Measurements from ENCODE around the gene BPGM. TPM values are rescaled to one million over a fixed set of nuclear protein-coding genes. Genes with fewer than 3 reads are reported as not detected.

The BPGM gene
- total RNA-seq (10 to 100 TPM; 14.5 to 15.8 TPM), polyA plus RNA-seq (ENCODE audit: insufficient read depth, low read depth, low replicate concordance) (32.9 TPM)
- long read RNA-seq, donor 1, transcript BPGM-201 (3 exons, 1,753 nt), result major isoform, 10 of 19 reads
- long read RNA-seq, donor 1, partial matches to known transcripts, result 9 of 19 reads
- long read RNA-seq, donor 1, other reads (novel, unspliced or antisense), result 0 of 19 reads
- long read RNA-seq, donor 2, transcript BPGM-201 (3 exons, 1,753 nt), result major isoform, 8 of 8 reads
- long read RNA-seq, donor 2, partial matches to known transcripts, result 0 of 8 reads
- long read RNA-seq, donor 2, other reads (novel, unspliced or antisense), result 0 of 8 reads

DNA sequence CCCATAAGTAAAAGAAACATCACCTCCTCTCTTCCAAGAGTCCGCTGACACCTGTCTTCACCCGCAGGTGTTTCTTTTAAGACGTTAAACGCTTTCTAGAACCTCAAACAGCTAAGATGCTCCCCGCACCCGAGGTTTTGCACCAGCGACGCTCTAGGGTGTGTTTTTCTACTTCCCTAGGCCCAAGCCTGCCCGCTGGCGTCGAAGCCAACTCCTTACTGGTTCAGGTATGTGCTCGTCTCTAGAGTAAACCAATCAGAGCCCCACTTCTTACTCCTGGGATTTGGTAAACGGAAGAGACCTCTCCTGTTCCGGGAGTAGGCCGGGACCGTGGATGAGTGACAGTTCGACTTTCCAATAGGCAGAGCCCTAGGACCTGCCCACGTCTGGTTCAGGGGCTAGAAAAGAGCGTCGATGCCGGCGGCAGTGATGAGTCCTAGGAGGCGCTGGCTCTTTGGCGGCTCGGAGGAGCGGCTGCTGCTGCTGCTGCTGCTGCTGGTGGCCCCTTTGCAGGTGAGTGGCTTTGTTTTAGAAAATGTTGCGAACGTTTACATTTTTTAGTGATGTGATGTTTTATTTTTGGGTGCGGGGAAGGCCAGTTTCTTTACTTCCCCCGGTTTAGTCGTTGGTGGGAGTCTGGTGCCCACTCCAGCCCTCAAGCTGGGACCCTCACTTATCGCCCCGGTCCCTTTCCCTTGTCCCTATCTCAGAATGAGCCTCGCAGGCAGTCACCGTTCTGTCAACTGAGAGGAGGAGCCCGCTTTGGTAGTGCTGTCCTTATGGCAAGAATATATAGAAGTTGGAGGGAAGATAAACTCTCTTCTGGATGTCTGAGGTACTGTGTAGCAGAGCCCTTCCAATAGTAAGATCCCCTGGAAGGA lies at the start of gene BPGM:
TSS of gene BPGM (plus strand) at position 429 of the 881 bp plus-strand sequence. CDS start 14,655 bp downstream, outside the sequence.
- peak within 1 kb of the TSS; percentile 79 to 85 for H3K27ac ChIP-seq
- intact Hi-C loops (cut with DNase I; ENCODE audit: low total_unique reads), result no loop called here

DNA sequence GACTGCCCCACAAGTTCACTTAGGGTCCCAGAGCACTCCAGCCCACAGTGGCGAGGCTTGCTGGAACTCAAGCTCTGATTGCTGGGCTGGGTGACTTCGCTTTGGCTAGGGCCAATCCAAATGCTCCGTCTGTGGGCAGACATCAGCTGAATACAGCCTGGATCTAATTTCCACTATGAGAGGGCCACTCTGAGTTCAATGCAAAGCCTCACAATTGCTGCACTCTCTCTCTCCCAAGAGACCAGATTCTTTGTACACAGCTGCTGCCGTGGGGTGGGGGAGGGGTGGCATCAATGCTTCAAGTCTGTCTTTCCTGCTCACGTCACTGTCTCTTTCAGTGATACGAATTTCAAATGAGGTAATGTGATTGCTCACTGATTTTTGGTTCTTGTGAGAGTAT lies 47.3 kb upstream of the BPGM start:
- Histone ChIP-seq H3K27me3 (no peaks in the 10 kb centered on the region), H3K9me3 (no peaks in the 10 kb centered on the region), H3K36me3 (ENCODE audit: low read depth, missing control alignments) (no peaks in the 10 kb centered on the region), H3K4me3 (no peak overlapping the region), H3K27ac (no peak overlapping the region), H3K4me1 (peaks cover under 1% of the 10 kb centered on the region)
- DNase-seq, result no peak
- intact Hi-C loops (cut with DNase I; ENCODE audit: low total_unique reads), result no loop called here
- 90 to 91% methylated on average over 6 of the region's 6 CpGs for WGBS, 2 donors
- TF ChIP-seq, protein P1, sequence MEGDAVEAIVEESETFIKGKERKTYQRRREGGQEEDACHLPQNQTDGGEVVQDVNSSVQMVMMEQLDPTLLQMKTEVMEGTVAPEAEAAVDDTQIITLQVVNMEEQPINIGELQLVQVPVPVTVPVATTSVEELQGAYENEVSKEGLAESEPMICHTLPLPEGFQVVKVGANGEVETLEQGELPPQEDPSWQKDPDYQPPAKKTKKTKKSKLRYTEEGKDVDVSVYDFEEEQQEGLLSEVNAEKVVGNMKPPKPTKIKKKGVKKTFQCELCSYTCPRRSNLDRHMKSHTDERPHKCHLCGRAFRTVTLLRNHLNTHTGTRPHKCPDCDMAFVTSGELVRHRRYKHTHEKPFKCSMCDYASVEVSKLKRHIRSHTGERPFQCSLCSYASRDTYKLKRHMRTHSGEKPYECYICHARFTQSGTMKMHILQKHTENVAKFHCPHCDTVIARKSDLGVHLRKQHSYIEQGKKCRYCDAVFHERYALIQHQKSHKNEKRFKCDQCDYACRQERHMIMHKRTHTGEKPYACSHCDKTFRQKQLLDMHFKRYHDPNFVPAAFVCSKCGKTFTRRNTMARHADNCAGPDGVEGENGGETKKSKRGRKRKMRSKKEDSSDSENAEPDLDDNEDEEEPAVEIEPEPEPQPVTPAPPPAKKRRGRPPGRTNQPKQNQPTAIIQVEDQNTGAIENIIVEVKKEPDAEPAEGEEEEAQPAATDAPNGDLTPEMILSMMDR (IDR thresholded peaks at IDR 0.05), result no peak
- no peak for TF ChIP-seq POLR2A (IDR thresholded peaks at IDR 0.05)

More for the DNA sequence above, at the start of gene BPGM:
- H3K4me1 ChIP-seq, result peaks cover 13% of the 10 kb centered on the region
- no peaks in the 10 kb centered on the region for H3K27me3 ChIP-seq
- TF ChIP-seq POLR2A (IDR thresholded peaks at IDR 0.05), result peak; percentile 99
- TF ChIP-seq, protein P1 (IDR thresholded peaks at IDR 0.05), result no peak
- DNase-seq, result peak; percentile 99
- WGBS, 2 donors, result 0% methylated on average over 34 to 36 of the region's 36 CpGs
- H3K36me3 ChIP-seq (ENCODE audit: low read depth, missing control alignments), result no peaks in the 10 kb centered on the region
- no peaks in the 10 kb centered on the region for H3K9me3 ChIP-seq
- H3K4me3 ChIP-seq, result peak within 1 kb of the TSS; percentile 72 to 78

DNA sequence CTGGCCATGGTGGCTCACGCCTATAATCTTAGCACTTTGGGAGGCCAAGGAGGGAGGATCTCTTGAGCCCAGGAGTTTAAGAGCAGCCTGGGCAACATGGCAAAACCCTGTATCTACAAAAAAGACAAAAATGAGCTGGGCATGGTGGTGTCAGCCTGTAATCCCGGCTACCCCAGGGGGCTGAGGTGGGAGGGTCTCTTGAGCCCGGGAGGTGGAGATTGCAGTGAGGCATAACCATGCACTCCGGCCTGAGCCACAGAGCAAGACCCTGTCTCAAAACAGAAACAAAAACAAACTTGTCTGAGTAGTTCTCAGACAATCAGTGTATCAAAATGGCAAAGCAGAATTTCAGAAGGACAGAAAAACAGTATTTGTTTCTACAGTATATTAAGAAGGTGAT lies 45.2 kb upstream of the BPGM start:
- no peak overlapping the region for H3K27ac ChIP-seq
- no peak for TF ChIP-seq POLR2A (IDR thresholded peaks at IDR 0.05)
- no peaks in the 10 kb centered on the region for H3K9me3 ChIP-seq
- intact Hi-C loops (cut with DNase I; ENCODE audit: low total_unique reads), result no loop called here
- WGBS, 2 donors, result 68 to 74% methylated on average over 4 of the region's 4 CpGs
- peaks cover 5% of the 10 kb centered on the region for H3K4me1 ChIP-seq
- no peak for DNase-seq
- no peaks in the 10 kb centered on the region for H3K27me3 ChIP-seq
- H3K4me3 ChIP-seq, result no peak overlapping the region
- no peaks in the 10 kb centered on the region for H3K36me3 ChIP-seq (ENCODE audit: low read depth, missing control alignments)

- no peaks in the 10 kb centered on the region for H3K36me3 ChIP-seq (ENCODE audit: low read depth, missing control alignments)
- H3K4me3 ChIP-seq, result peak overlapping the region; percentile 6 to 16
- intact Hi-C loops (cut with DNase I; ENCODE audit: low total_unique reads), result no loop called here
- no peak for DNase-seq
- H3K27me3 ChIP-seq, result no peaks in the 10 kb centered on the region
- no peak for TF ChIP-seq POLR2A (IDR thresholded peaks at IDR 0.05)
- TF ChIP-seq, protein P1 (IDR thresholded peaks at IDR 0.05), result no peak
- peaks cover 8% of the 10 kb centered on the region for H3K4me1 ChIP-seq
- no peaks in the 10 kb centered on the region for H3K9me3 ChIP-seq
- WGBS, 2 donors, result 20 to 24% methylated on average over 11 of the region's 11 CpGs
- H3K27ac ChIP-seq, result no peak overlapping the region
These were observed 43.7 kb upstream of the BPGM start for GRCh38 chr7:134602881-134603451.
